GM18499 (cell line): ENCODE results near the gene SWSAP1.
"Not testable (repeated sequence)": the region's sequence is repeated elsewhere in the genome, so short reads cannot be mapped to it uniquely, and the experiment has no call there.

Source experiments
- ATAC-seq: cut with Tn5 transposase; IDR thresholded peaks from one replicate; pipeline ENCODE4 v1.9.1; 2021; ENCODE audit warnings: moderate number of reproducible peaks; ENCODE audit not compliant: insufficient read depth, unreplicated experiment

SWSAP1 gene

GRCh38 chr19:11405846-11406643 lies 31.6 kb downstream of the SWSAP1 start:
- no peak for ATAC-seq

GRCh38 chr19:11406703-11407236 lies 32.3 kb downstream of the SWSAP1 start:
- ATAC-seq, result not testable (repeated sequence)

GRCh38 chr19:11408591-11408990 lies 34.1 kb downstream of the SWSAP1 start:
- ATAC-seq, result no peak

GRCh38 chr19:11410682-11411081 lies 36.2 kb downstream of the SWSAP1 start:
- ATAC-seq, result no peak

- no peak for ATAC-seq
These were observed 40.1 kb downstream of the SWSAP1 start for GRCh38 chr19:11414544-11414943.

- no peak for ATAC-seq
These were observed 42.0 kb downstream of the SWSAP1 start for GRCh38 chr19:11416346-11417052.

- ATAC-seq, result no peak
These were observed 43.7 kb downstream of the SWSAP1 start for GRCh38 chr19:11418094-11418548.

GRCh38 chr19:11418549-11419506 lies 44.4 kb downstream of the SWSAP1 start, which contains the start of gene RGL3:
RGL3 (minus strand) TSS chr19:11419314; CDS start chr19:11419278, 36 bp downstream.
- no peak for ATAC-seq

GRCh38 chr19:11420429-11421370 lies 46.2 kb downstream of the SWSAP1 start:
- ATAC-seq, result no peak

GRCh38 chr19:11421371-11422098 lies 47.1 kb downstream of the SWSAP1 start:
- no peak for ATAC-seq

- no peak for ATAC-seq
These were observed 47.9 kb downstream of the SWSAP1 start for GRCh38 chr19:11422163-11423065.

GRCh38 chr19:11423164-11423790 lies 48.8 kb downstream of the SWSAP1 start:
- no peak for ATAC-seq

GRCh38 chr19:11423791-11424181 lies 49.3 kb downstream of the SWSAP1 start:
- ATAC-seq, result no peak
